Hematopoietic multipotent progenitor cell (in vitro differentiated cells): ENCODE results near the gene NELL1. TPM values are rescaled to one million over a fixed set of nuclear protein-coding genes. Genes with fewer than 3 reads are reported as not detected.

ENCODE experiments used
- DNase-seq, 3 donors: peaks; one replicate each; pipeline ENCODE4 v3.0.0-alpha.2; 2011 to 2015; ENCODE audit warnings: low read depth in 2 of 3, low spot score in 2 of 3
- total RNA-seq: library from RNA; depleted of rRNA; stranded (reverse); fragments of >200 nt; gene quantifications from one replicate; pipeline ENCODE4 v1.2.3, GENCODE V29; 2012

NELL1 gene
- total RNA-seq, 1 donor: 0.27 TPM

DNA sequence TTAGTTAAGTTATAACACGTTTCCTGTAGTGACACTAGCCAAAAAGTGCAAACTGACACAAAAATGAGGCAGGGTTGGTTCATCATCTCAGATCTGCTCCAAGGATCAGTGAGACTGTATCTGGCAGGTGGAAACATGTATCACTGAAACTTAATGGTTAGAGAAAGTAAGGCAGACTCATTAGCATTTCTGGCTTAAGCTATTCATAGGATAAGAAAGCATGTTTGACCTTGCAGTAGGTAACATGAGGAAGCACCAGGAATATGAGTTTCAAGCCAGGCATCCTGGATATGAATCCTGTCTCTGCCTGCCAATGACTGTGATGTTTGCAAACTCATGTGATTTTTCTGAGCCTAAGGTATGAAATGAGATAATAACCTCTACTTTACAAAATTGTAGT, 732.1 kb downstream of the NELL1 start:
- DNase-seq: no peak

- no peak for DNase-seq
These were observed 732.9 kb downstream of the NELL1 start for GRCh38 chr11:21402274-21402673.

- no peak for DNase-seq
These were observed 733.7 kb downstream of the NELL1 start for GRCh38 chr11:21403069-21403468.

GRCh38 chr11:21405422-21405821, 736.0 kb downstream of the NELL1 start:
- DNase-seq: no peak

- DNase-seq: no peak
These were observed 741.1 kb downstream of the NELL1 start for GRCh38 chr11:21410513-21410912.

DNA sequence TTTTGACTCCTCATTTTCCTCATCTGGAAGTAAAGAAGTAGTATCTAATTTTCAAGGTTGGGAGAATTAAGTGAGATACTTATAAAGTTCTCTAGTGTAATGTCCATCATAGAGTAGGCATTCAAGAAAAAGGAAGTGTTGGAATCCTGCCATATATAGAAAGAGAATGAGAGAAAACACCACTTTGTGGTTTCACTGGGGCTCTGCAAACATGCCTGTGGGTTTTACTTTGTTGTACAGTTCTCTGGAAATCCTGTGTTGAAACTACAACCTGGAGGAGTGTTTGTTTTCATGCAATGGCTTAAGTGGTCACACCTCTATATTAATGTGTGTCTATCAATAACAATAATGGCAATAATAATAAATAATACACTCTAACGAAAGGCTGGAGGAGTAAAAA, 741.7 kb downstream of the NELL1 start:
- DNase-seq: peak in 1 of 3 donors; percentile 73

GRCh38 chr11:21411597-21411996, 742.2 kb downstream of the NELL1 start:
- DNase-seq: no peak

GRCh38 chr11:21412652-21413383, 743.4 kb downstream of the NELL1 start:
- DNase-seq: peak in 1 of 3 donors; percentile 30

DNA sequence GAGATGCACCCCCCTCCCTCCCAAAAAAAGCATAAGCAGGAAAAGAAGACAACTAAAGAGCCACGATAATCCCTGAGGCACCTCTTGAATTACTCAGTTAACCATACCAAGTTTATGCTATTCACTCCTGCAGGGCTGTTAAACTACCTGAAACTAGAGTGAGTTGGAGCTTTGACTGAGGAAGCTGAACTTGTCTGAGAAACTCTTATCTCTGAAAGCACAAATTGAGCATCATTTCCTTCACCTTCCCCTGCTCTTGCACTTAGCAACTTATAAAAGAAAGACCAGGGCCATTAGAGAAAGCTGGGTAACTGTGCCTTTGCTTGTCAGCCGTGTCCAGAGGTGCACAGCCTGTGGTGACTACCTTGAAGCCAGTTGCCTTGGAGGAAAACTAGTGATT, 745.6 kb downstream of the NELL1 start:
- peak in 2 of 3 donors; percentile 41 to 77 for DNase-seq

DNA sequence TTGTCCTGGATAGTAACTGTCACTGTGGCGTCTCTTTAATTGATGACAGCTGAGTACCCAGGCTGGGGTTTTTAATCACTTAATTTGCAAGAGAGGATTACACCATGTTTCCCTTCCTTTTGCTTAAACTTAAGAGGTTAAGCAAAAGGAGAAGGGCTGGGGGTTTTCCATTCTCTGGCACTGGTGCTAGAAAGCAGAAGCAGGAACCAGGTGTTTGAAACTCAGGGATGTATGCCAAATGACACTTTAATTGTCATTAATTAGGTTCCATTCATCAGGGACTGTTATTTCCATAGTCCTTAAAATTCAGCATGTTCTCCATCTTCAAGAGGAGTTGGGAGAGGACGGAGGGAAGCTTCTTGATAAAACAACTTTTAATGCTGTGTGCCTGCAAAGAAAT, 746.2 kb downstream of the NELL1 start:
- DNase-seq: peak in 2 of 3 donors; percentile 52 to 84

DNA sequence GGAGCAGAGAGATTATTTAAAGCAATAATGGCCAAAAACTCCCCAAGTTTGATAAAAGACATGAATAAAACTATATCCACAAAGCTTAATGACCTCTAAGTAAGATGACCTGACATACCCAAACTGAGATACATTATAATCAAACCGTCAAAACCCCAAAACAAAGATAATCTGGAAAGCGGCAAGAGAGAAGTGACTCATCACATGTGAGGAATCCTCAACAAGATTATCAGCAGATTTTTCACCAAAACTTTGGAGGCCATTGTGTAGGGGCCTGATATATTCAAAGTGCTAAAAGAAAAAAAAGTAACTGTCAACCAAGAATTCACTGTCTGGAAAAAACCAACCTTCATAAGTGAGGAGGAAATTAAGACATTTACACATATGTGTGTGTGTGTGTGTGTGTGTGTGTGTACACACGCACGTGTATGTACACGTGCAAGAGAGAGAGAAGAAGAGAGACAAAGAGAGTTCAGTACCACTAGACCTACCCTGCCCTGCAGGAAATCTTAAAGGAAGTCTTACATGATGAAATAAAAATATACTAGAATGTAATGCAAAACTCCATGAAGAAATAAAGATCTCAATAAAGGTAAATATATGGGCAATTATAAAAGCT, 752.4 kb downstream of the NELL1 start:
- no peak for DNase-seq

- no peak for DNase-seq
These were observed 757.5 kb downstream of the NELL1 start for GRCh38 chr11:21426931-21427330.

DNA sequence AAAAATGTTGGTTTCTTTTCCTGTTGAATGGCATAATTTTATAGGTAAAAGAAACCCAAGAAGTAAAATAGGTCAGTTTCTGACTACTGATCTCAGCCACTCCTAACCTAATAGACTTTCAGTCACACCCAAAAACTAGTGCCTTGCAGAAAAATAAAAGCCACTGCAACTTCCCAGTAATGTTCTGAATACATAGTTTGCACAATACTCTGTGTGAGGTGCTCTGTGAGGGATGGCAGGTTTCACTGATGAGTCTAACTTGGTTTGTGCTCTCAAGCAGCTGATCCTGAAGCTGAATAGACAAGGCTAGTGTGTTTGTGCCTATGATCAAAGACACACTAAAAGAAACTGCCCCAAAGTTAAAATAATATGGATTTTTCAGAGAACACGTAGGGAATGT, 758.3 kb downstream of the NELL1 start:
- DNase-seq: no peak

- no peak for DNase-seq
These were observed 759.4 kb downstream of the NELL1 start for GRCh38 chr11:21428796-21429195.

GRCh38 chr11:21429401-21429800, 760.0 kb downstream of the NELL1 start:
- no peak for DNase-seq

DNA sequence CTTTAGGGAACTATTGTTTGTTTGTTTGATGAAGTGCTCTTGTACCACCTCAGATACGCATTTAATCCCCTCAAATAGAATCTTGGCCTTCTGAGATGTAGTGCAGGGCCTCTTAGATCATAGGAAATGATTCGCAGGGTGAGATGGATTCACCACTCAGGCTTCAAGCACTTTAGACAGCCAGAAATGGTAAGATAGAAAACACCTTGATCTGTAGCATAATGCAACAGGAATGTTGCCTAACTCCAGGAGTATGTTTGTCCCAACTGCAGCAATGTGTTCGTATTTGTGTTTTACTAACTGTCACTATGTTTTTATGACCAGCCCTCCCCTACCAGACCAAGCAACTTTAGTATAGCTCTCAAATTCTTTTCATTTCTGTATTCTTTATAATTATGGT, 761.2 kb downstream of the NELL1 start:
- no peak for DNase-seq

- DNase-seq: peak in 1 of 3 donors; percentile 3
These were observed 777.7 kb downstream of the NELL1 start for GRCh38 chr11:21446939-21447590.

GRCh38 chr11:21447871-21448270, 778.5 kb downstream of the NELL1 start:
- no peak for DNase-seq

DNA sequence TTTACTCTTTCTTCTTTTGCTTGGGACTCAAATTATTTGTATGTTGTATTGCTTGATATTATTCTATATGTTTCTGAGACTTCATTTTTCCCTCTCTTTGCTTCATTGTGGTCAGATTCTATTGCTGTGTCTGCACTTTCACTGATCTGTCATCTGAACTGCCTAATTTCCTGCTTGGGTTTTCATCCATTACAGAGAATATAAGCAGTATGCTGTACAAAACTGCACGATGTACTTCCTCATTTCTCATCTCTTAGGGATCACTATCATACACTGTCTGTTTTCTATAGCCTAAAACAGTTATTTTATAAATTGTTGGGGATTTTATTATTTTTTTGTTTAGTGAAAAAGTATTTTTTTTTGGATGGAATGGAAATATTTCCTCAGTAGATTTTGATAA, 786.8 kb downstream of the NELL1 start:
- DNase-seq: peak in 2 of 3 donors; percentile 7 to 51

DNA sequence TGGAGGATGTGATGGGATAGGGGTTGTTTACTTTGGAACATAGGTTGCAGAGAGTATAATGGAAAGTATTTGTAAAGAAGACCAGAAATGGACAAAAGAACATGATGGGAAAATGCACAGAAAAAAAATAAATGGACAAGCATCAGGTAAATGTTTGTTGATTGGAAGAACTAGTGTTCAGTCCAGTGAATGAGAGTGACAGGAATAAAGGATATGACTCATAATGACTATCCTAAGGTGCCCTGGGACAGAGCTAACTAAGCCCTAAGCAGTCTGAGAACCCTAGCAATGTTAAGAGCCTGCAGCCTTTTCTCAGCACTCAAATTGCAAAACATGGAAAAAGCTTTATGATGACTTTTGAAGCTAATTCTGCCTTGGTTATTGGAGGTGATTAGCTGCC, 790.7 kb downstream of the NELL1 start:
- DNase-seq: no peak

DNA sequence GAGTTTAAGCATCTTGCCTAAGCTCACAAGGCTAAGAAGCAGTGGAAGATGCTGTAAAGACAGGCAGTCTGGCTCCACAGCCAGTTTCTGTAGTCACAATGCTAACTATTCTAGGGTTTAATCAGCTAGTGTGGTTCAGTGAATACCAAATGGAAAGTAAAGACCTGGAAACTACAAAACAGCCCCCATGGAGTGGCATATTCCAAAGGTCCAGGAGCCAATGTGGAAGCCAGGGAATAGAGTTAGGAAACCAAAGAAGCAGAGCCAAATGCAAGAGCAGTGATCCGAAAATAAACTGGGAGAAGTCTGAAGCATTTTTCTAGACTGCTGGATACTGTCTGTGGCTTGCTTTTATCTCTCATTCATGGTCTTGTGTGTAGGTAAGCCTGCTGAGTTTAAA, 792.3 kb downstream of the NELL1 start:
- DNase-seq: no peak

- DNase-seq: no peak
These were observed 795.3 kb downstream of the NELL1 start for GRCh38 chr11:21464601-21465193.
